GM12874 (cell line): ENCODE measurements around the gene PLCH2.

Experiments
- TF ChIP-seq, protein P1 (sequence below): IDR thresholded peaks from 2 replicates; pipeline ENCODE4 v1.5.1; 2011; ENCODE audit warnings: low read depth, mild to moderate bottlenecking, control low read depth, low read length, moderate library complexity; ENCODE audit not compliant: insufficient read depth

The PLCH2 gene

GRCh38 chr1:2496087-2496622 lies 20.1 kb downstream of the PLCH2 start:
- TF ChIP-seq, protein P1, sequence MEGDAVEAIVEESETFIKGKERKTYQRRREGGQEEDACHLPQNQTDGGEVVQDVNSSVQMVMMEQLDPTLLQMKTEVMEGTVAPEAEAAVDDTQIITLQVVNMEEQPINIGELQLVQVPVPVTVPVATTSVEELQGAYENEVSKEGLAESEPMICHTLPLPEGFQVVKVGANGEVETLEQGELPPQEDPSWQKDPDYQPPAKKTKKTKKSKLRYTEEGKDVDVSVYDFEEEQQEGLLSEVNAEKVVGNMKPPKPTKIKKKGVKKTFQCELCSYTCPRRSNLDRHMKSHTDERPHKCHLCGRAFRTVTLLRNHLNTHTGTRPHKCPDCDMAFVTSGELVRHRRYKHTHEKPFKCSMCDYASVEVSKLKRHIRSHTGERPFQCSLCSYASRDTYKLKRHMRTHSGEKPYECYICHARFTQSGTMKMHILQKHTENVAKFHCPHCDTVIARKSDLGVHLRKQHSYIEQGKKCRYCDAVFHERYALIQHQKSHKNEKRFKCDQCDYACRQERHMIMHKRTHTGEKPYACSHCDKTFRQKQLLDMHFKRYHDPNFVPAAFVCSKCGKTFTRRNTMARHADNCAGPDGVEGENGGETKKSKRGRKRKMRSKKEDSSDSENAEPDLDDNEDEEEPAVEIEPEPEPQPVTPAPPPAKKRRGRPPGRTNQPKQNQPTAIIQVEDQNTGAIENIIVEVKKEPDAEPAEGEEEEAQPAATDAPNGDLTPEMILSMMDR = no peak

GRCh38 chr1:2496746-2497145 lies 20.7 kb downstream of the PLCH2 start:
- TF ChIP-seq, protein P1 = no peak

DNA sequence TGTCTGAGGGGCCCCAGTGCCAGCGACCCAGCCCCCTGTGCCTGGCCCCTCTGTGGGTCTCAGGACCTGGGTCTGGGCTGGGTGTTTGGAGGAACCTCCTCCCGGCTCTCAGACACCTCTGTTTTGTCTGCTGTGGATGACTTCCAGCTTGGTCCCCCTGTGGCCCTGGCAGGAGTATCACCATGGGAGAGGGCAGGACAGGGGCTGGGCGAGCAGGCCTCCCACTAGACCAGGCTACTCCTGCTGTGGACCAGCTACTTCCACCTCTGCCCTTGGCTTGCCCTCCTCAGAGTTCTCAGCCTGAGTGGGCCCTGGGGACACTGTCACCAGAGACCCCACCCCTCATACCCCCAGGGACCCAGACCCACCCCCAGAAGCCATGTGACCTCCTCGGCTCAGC lies 21.8 kb downstream of the PLCH2 start:
- TF ChIP-seq, protein P1 = no peak

- TF ChIP-seq, protein P1 = no peak
Observed at GRCh38 chr1:2498648-2499047, 22.6 kb downstream of the PLCH2 start.

DNA sequence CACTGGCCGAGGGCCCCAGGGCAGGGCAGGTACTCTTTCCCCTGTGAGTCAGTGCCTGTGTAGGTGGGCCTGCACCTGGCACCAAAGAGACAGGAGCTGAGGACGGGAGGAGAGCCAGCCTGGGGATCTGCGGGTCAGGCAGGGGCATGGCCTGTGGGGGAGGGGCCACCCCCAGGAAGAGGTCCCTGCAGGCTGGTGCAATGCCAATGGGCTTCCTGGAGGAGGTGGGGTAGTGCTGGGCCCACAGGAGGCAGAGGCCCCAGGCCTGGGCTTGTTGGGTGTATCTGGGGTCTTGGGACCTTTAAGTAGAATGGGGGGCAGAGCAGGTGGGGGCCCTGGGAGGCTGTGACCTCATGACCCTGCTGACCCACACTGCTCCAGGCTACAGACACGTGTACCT lies 23.2 kb downstream of the PLCH2 start:
- TF ChIP-seq, protein P1 = no peak

DNA sequence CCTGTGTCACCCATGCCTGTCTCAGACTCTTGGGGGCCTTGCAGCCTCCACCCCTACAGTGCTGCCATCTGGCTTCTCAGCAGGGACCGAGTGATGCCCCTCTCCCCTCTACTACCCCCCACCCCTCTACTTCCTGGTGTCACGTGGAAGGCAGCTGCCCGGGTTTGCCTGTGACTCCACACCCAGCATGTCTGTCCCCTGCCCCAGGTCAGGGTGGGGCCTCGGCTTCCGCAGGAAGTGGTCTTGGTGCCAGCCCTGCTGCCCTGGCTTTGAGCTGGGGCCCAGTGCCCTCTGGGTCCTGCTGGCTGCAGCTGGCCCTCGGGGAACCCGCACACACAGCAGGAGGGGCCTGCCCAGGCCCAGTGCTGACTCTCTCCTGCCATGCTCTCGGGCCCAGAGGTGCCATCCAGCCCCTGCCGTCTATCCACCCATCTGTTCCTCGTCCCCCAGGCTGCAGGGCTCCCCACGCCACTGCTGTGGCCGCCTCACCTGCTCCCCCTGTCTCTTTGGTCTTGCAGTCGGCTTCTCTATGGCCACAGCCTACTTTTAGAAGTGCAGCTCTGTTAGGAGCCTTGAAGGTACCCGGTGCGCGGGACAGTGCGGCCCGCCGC lies 24.0 kb downstream of the PLCH2 start:
- TF ChIP-seq, protein P1 = no peak

DNA sequence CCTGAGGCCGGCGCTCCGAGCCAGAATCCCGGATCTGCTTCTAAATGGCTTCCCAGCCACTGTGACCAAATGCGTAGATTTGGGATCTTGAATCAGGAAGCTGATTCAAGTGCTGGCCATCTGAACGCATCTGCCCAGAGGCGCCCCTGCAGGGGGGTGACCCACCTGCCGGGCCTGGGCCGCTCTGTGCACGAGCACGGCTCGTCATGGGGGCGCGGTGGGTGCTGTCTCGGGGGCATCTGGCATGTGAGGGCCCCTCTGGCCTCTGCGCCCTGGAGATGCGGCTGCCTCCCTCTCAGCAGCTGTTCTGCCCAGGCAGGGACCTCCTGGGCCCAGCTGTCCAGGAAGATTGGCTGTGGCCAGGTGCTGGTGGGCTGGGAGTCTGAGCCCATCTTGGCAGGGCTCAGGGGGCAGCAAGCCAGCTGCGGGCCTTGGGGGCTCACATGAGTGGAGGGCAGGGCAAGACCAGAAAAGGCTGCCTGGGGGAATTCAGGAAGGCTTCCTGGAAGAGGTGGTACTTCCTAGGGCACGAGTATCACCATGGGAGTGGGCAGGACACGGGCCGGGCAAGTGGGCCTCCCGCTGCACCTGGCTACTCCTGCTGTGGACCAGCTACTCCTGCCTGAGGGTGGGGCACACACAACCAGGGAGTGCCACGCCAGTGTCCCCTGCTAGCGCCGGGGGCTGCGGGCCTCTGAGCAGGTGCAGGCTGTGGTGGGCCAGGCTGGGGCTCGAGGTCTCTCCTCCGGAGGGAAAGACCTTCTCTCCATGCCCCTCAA lies 25.1 kb downstream of the PLCH2 start:
- TF ChIP-seq, protein P1 = no peak
